Keratinocyte (primary cell): ENCODE data around the gene FREM1.

Source experiments
- CTCF ChIP-seq, 3 experiments: IDR thresholded peaks in 1 of 3; conservative IDR thresholded peaks in 1 of 3; optimal IDR thresholded peaks in 1 of 3; 2 replicates in 2 of 3; 3 replicates in 1 of 3; pipeline versions ENCODE3 to v1.5.1; 2011; ENCODE audit warnings: low read length in 3 of 3, mild to moderate bottlenecking in 3 of 3, moderate library complexity in 2 of 3, control low read depth in 1 of 3, inconsistent platforms in 1 of 3; ENCODE audit not compliant: insufficient read depth in 2 of 3; ENCODE audit errors: extremely low read depth in 1 of 3
- EZH2 ChIP-seq: IDR thresholded peaks from one replicate; pipeline ENCODE4 v1.6.1; 2012; ENCODE audit warnings: inconsistent platforms, mild to moderate bottlenecking, low read length, moderate library complexity

GRCh38 chr9:14926941-14927624 lies 16.9 kb upstream of the FREM1 start:
- no peak for TF ChIP-seq EZH2
- no peak for TF ChIP-seq CTCF (optimal IDR thresholded peaks at IDR 0.05 in 1 of 3, IDR thresholded peaks at IDR 0.05 in 1 of 3, conservative IDR thresholded peaks at IDR 0.05 in 1 of 3; ENCODE audit: extremely low read depth in 1 of 3, insufficient read depth in 2 of 3, low read length in 3 of 3)
